C1 segment of cervical spinal cord (tissue), 14 donors: ENCODE results near the gene LRRC4.

Experiments used
- DNase-seq, 14 donors: peaks; one replicate each; lab custom pipeline; 2025; lab: John Stamatoyannopoulos, UW

Gene LRRC4

GRCh38 chr7:128059143-128059988, 28.1 kb upstream of the LRRC4 start:
- peak in 1 of 14 donors; percentile 17 for DNase-seq

DNA sequence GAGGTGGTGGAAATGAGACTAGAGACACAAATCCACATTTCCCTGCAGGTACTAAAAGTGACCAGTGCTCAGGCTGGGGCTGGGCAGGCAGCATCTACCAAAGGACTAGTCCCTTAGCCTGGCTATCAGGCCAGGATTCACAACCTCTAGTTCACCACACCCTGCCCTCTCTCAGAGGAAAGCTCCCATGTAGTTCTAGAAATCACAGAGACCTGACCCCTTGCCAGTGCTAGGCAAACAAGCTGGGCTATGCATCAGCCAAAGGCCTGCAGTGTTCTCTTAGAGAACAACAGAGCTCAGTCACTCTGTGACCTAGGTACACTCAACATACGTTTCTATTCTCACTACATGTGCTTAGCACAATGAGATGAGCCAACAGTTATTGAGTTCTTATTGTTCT, 26.7 kb upstream of the LRRC4 start:
- no peak for DNase-seq

GRCh38 chr7:128056901-128057300, 25.7 kb upstream of the LRRC4 start:
- no peak for DNase-seq

- DNase-seq: no peak
Measured at GRCh38 chr7:128055637-128056036, 24.4 kb upstream of the LRRC4 start.

GRCh38 chr7:128054511-128054910, 23.3 kb upstream of the LRRC4 start:
- DNase-seq: no peak

DNA sequence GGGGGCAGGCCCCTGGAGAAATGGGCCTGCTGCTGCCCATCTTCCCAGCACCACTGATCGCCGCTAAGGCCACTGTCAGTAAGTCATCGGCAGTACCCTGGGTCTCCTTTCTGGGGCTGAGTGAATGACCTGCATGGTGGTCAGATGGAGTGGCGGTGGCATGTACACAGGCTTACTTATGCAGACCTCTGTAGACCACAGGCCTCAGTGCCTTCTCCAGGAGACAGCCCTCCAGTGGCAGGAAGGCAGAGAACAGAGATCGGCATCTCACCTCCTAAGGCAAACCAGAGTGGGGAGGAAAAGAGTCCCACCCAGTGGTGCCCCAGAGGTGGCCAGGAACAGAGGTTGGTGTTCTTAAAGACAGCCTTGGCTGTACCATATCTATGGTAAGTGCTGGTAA, 22.8 kb upstream of the LRRC4 start:
- no peak for DNase-seq

GRCh38 chr7:128053023-128053422, 21.8 kb upstream of the LRRC4 start:
- peak in 1 of 14 donors; percentile 30 for DNase-seq

DNA sequence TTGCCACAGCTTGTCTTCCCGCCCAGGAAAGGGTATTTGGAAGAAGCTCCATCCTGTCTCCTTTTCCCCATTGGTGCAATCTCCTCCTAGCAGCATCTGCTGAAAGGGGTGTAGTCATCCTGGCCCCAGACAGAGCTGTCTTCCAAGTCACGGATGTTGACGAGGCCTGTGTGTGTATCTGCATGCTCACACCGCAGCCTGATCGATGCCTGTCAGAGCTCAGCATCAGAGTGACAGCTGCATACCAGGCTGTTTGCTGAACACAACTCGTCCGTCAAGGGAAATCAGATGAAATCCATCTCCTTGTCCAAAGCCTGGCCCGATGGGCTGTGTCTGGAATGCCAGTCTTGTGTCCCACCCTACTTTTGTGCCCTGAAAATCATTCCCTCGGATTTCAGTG, 21.2 kb upstream of the LRRC4 start:
- DNase-seq: no peak

DNA sequence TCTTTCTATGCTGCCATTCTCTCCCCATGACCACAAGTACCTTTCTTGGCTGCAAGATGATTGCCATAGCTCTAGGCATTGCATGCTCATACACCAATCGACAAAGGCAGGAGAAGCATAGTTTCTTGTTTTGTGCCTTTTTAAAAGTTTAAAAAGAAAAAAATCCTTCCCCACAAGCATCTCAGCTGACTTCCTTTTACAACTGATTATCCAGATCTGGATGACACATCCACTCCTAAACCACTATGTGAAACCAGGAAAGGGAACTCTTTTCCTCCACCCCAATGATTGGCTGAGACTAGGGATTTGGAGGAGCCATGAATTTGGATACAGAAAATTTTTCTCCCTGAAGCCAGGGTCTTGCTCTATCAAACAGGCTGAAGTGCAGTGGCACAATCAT, 14.5 kb upstream of the LRRC4 start:
- no peak for DNase-seq

- no peak for DNase-seq
Measured at GRCh38 chr7:128045158-128045557, 13.9 kb upstream of the LRRC4 start.

DNA sequence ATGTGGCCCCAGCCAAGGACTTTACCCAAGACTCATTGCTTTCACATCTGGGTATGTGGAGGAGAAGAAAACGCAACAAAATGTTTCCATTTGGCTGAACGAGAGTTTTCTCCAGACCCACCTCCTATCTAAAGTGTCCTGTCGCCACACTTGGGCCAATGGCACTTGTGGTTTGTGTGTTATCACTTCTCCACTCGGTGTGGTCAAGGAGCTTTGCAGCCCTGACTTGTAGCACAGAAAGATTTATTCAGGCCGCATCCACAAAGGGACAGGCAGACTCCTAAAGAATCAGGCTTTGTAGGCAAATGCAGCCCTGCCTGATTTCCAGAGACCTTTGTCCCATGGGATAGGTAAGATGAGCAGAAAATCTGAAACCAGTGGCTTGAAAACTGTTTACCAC, 12.8 kb upstream of the LRRC4 start:
- no peak for DNase-seq

- peak in 12 of 14 donors; percentile 57 to 93 (median 80) for DNase-seq
Measured at GRCh38 chr7:128042012-128042411, 10.8 kb upstream of the LRRC4 start.

- DNase-seq: peak in 2 of 14 donors; percentile 29 to 51
Measured at GRCh38 chr7:128041203-128041602, 10.0 kb upstream of the LRRC4 start.

- no peak for DNase-seq
Measured at GRCh38 chr7:128040205-128040604, 9.0 kb upstream of the LRRC4 start.

GRCh38 chr7:128039544-128039953, 8.3 kb upstream of the LRRC4 start:
- no peak for DNase-seq

- no peak for DNase-seq
Measured at GRCh38 chr7:128037880-128038619, 6.8 kb upstream of the LRRC4 start.

- DNase-seq: no peak
Measured at GRCh38 chr7:128037081-128037480, 5.8 kb upstream of the LRRC4 start.

GRCh38 chr7:128036226-128036940, 5.1 kb upstream of the LRRC4 start:
- DNase-seq: no peak

GRCh38 chr7:128035712-128036111, 4.5 kb upstream of the LRRC4 start:
- peak in 4 of 14 donors; percentile 16 to 59 (median 28) for DNase-seq

GRCh38 chr7:128034825-128035224, 3.6 kb upstream of the LRRC4 start:
- DNase-seq: no peak

DNA sequence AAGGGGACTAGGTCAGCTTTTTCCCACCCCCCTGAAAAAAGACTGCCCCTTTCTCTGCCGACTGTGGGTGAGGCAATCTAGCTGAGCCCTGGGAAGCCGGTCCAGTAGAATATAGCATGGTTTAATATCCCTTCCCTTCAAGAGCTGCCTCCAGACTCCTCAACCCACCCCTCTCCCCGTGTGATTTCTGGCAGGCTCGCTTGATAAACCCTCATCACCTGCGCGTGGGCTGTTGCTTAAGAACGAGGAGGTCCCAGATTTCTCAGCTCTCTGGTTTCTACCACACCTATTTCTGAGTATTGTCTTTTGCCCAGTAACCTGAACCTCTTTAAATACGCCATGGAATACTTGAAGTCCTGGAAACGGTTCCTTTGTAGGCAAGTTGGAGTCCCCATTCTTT, 2.0 kb upstream of the LRRC4 start:
- peak in 1 of 14 donors; percentile 37 for DNase-seq

DNA sequence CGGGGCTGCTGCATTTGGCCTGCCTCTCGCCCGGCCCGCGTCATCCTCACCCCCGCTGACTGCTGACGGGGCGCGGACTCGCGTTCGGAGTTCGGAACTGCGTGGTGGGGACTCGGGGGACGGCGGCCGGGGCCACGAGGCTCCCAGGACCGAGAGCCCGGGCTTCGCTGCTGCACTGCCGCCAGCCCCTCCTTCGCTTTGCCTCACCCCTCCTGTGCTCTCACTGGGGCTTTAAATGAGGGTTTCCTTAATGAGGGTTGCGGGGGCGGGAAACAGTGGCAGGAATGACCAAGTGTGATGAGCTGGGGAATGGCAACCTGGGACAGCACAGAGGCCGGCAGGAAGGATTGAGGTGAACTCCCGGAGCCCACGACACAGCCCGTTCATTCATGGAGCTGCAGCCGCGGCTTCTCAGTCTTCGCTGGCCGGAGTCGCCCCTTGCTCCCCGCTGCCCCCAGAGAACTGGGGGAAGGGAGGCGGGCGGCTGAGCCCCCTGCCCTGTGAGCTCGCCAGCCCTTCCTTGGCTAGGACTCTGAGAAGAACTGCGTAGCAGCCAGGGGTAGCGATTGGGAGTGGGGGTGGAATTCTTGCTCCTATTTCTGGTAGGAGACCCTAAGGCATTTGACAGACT, 1.5 kb upstream of the LRRC4 start:
- DNase-seq: peak in 8 of 14 donors; percentile 33 to 75 (median 56)
